Endothelial cell of umbilical vein (primary cell): ENCODE measurements around the gene HS3ST3A1.

ENCODE experiments used
- CTCF ChIP-seq, 2 donors: IDR thresholded peaks; 1 replicate in 1 of 2; 2 replicates in 1 of 2; pipeline ENCODE4 v1.5.1; 2011; ENCODE audit warnings: low read length in 2 of 2, mild to moderate bottlenecking in 2 of 2, moderate library complexity in 2 of 2, control low read depth in 1 of 2, inconsistent platforms in 1 of 2, low read depth in 1 of 2; ENCODE audit not compliant: insufficient read depth in 1 of 2; ENCODE audit errors: extremely low read depth in 1 of 2
- EZH2 ChIP-seq: IDR thresholded peaks from 2 replicates; pipeline ENCODE4 v1.6.1; 2012; ENCODE audit warnings: borderline replicate concordance, low read depth, mild to moderate bottlenecking, moderate library complexity, low read length, inconsistent platforms; ENCODE audit not compliant: severe bottlenecking
- MAX ChIP-seq: IDR thresholded peaks from 2 replicates; pipeline ENCODE4 v1.6.1; 2011; ENCODE audit not compliant: insufficient read depth, insufficient read length
- POLR2AphosphoS5 ChIP-seq: IDR thresholded peaks from 2 replicates; pipeline ENCODE4 v1.6.1; 2012; ENCODE audit warnings: low read depth, mild to moderate bottlenecking, control low read depth, low read length, moderate library complexity; ENCODE audit not compliant: insufficient read depth

GRCh38 chr17:13545941-13546340, 55.8 kb downstream of the HS3ST3A1 start:
- TF ChIP-seq POLR2AphosphoS5 (no peak), MAX (no peak), CTCF (IDR thresholded peaks at IDR 0.05; ENCODE audit: extremely low read depth in 1 of 2, insufficient read depth in 1 of 2, low read depth in 1 of 2, low read length in 2 of 2) (no peak), EZH2 (no peak)
